ENCODE results near the gene PAF1. TPM values are rescaled to one million over a fixed set of nuclear protein-coding genes. Genes with fewer than 3 reads are reported as not detected.

The PAF1 gene
- total and polyA plus RNA-seq, 2 of the 13 experiments (the other 11 are each of a cell fraction or from before 2014, with no cell fraction given): 30.2 to 31.1 TPM

DNA sequence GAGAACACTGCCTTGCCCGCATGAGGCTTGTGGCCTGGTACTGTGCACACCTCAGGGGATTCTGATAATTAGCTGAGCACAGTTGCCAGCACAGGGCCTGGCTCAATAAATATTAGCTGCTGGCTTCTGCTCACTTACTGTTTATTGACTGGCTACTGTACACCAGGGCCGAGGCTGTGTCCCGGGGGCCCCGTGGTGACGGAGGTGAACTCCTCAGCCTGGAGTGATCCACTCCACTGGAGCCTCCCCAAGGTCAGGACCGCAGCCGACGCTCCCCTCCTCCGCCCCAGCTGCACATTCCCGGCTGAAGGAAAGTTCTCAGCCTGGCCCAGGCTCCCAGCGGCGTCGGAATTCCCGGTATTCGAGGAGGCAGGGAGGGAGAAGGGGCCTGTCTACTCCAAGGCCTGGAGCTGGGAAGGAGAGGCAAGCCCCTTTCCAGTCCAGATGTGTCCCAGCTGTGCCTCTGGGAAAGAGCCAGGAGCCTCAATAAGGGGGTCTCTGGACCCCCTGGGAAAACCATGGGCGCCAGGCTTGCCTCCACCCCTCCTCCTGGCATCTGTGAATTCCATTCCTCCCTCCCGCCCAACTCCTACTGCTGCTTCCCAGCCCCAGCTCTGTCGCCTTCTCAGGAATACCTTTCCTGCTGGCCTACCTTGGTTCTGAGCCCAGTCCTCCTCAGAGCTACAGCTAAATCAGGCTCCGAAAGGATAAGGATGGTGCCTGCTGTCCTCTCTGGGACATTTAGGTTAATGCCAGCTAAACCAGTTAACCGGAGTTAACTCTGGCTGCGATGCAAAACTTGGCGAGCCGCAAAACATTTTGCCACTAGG lies 37.6 kb upstream of the PAF1 start (continued):
- no peak for TF ChIP-seq ZNF335 (CRISPR knock-in tag; IDR thresholded peaks at IDR 0.05)
- no peak for TF ChIP-seq BHLHE40 (IDR thresholded peaks at IDR 0.05; ENCODE audit: low read length)
- no peak for TF ChIP-seq ZNF275 (CRISPR knock-in tag; IDR thresholded peaks at IDR 0.05; ENCODE audit: borderline replicate concordance)
- TF ChIP-seq ZNF724P (CRISPR knock-in tag; IDR thresholded peaks at IDR 0.05; ENCODE audit: borderline replicate concordance): no peak
- TF ChIP-seq MAF1 (CRISPR knock-in tag; IDR thresholded peaks at IDR 0.05; ENCODE audit: borderline replicate concordance): no peak
- no peak for TF ChIP-seq POLR2AphosphoS2 (IDR thresholded peaks at IDR 0.05; ENCODE audit: low read depth, low read length)
- TF ChIP-seq, protein P1, sequence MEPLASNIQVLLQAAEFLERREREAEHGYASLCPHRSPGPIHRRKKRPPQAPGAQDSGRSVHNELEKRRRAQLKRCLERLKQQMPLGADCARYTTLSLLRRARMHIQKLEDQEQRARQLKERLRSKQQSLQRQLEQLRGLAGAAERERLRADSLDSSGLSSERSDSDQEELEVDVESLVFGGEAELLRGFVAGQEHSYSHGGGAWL (CRISPR knock-in tag; IDR thresholded peaks at IDR 0.05): no peak
- TF ChIP-seq EZH2 (conservative IDR thresholded peaks at IDR 0.05; ENCODE audit: low read depth, low read length): no peak
- TF ChIP-seq ZNF274 (CRISPR knock-in tag; IDR thresholded peaks at IDR 0.05): no peak
- TF ChIP-seq, protein P2, sequence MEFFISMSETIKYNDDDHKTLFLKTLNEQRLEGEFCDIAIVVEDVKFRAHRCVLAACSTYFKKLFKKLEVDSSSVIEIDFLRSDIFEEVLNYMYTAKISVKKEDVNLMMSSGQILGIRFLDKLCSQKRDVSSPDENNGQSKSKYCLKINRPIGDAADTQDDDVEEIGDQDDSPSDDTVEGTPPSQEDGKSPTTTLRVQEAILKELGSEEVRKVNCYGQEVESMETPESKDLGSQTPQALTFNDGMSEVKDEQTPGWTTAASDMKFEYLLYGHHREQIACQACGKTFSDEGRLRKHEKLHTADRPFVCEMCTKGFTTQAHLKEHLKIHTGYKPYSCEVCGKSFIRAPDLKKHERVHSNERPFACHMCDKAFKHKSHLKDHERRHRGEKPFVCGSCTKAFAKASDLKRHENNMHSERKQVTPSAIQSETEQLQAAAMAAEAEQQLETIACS (CRISPR knock-in tag; IDR thresholded peaks at IDR 0.05): no peak
- no peak for TF ChIP-seq RFX3 (CRISPR knock-in tag; IDR thresholded peaks at IDR 0.05)
- no peak for TF ChIP-seq RBAK (CRISPR knock-in tag; IDR thresholded peaks at IDR 0.05)
- peak; percentile 83 for TF ChIP-seq ZNF350 (CRISPR knock-in tag; IDR thresholded peaks at IDR 0.05; ENCODE audit: borderline replicate concordance, low read depth)
- 0 out of 2 replicates have a peak, but pooled peaks have one; percentile 5 for TF ChIP-seq MEIS1 (CRISPR knock-in tag; IDR thresholded peaks at IDR 0.05; ENCODE audit: borderline replicate concordance)
- peak; percentile 60; the same call in 1 of the 2 replicates for TF ChIP-seq ZFX (CRISPR knock-in tag; IDR thresholded peaks at IDR 0.05; ENCODE audit: low read depth)
- TF ChIP-seq ATF3 (CRISPR knock-in tag; IDR thresholded peaks at IDR 0.05): no peak
- peak; percentile 35; the same call in 1 of the 2 replicates for TF ChIP-seq YEATS2 (CRISPR knock-in tag; IDR thresholded peaks at IDR 0.05; ENCODE audit: borderline replicate concordance)
- TF ChIP-seq ZNF557 (CRISPR knock-in tag; IDR thresholded peaks at IDR 0.05): no peak
- TF ChIP-seq ZNF143 (CRISPR knock-in tag; IDR thresholded peaks at IDR 0.05): no peak
- no peak for TF ChIP-seq ZNF549 (CRISPR knock-in tag; IDR thresholded peaks at IDR 0.05)
- no peak for TF ChIP-seq ONECUT2 (CRISPR knock-in tag; IDR thresholded peaks at IDR 0.05)
- TF ChIP-seq ZMYM3 (CRISPR knock-in tag; IDR thresholded peaks at IDR 0.05): no peak; the same call in 1 of the 2 replicates
- no peak for TF ChIP-seq MED8 (CRISPR knock-in tag; IDR thresholded peaks at IDR 0.05; ENCODE audit: insufficient replicate concordance)
- TF ChIP-seq MTA3 (CRISPR knock-in tag; IDR thresholded peaks at IDR 0.05): no peak
- no peak for TF ChIP-seq MXD4 (CRISPR knock-in tag; IDR thresholded peaks at IDR 0.05)
- no peak for TF ChIP-seq BORCS8-MEF2B (CRISPR knock-in tag; IDR thresholded peaks at IDR 0.05)
- TF ChIP-seq FIP1L1 (IDR thresholded peaks at IDR 0.05; ENCODE audit: borderline replicate concordance, insufficient read depth, low read depth, low read length): no peak
- no peak for TF ChIP-seq ZNF468 (CRISPR knock-in tag; IDR thresholded peaks at IDR 0.05)
- no peak for TF ChIP-seq RAD51 (IDR thresholded peaks at IDR 0.05; ENCODE audit: borderline replicate concordance)
- TF ChIP-seq ZNF552 (CRISPR knock-in tag; IDR thresholded peaks at IDR 0.05; ENCODE audit: borderline replicate concordance): no peak

All from HepG2 (cell line).